Activated CD4-positive, alpha-beta T cell treated with anti-CD3 and anti-CD28 coated beads, Interleukin-10, Interleukin-2, amounts not matched to agents 100 ng/mL and 50 ng/mL, durations not matched to agents 16 hours and 8 hours (primary cell): ENCODE results near the gene JMJD1C.

Source experiments
- DNase-seq: peaks from one replicate; pipeline ENCODE4 v3.0.0-alpha.2; 2020

JMJD1C gene

GRCh38 chr10:63480237-63480636 is 14.5 kb upstream of the JMJD1C start:
- no peak for DNase-seq

GRCh38 chr10:63478564-63478963 is 12.8 kb upstream of the JMJD1C start:
- no peak for DNase-seq

GRCh38 chr10:63477927-63478326 is 12.2 kb upstream of the JMJD1C start:
- no peak for DNase-seq

GRCh38 chr10:63474488-63474887 is 8.7 kb upstream of the JMJD1C start:
- no peak for DNase-seq

DNA sequence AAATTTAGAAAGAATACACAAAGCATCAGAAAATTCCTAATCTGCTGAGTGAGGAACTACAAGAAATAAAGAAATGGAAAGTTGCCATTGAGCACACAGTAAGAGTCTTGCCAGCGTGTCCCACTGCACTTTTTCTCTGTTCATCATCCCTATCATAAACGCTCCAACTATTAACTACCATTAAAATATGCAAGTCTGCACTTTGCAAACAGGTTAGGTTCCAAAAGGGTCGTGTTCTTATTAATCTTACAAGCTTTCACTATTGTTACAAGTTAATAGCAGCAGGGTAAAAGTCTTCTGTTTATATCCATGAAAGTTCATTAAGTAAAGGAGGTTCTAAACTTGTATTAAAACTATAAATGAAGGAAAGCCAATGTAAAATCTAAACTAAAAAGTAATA is 5.2 kb upstream of the JMJD1C start:
- no peak for DNase-seq

DNA sequence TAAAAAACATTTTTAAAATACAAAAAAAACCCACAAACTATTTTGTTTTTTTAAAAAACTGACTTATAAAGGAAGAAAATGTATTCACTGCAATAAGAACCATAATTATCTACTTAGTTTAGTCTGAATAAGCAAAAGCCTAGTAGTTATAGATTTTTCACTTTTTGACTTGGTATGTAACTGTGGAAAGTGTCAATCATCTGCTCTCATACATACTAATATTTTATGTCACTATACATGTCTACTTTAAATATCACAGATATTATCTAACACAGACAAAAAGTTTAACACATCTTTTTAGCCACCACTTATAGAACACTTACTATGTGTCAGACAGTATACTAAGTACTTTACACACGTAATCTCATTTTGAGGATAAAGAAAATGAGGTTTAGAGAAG is 3.2 kb upstream of the JMJD1C start:
- DNase-seq: no peak

- DNase-seq: no peak
Observed at GRCh38 chr10:63467841-63468240, 2.1 kb upstream of the JMJD1C start.

DNA sequence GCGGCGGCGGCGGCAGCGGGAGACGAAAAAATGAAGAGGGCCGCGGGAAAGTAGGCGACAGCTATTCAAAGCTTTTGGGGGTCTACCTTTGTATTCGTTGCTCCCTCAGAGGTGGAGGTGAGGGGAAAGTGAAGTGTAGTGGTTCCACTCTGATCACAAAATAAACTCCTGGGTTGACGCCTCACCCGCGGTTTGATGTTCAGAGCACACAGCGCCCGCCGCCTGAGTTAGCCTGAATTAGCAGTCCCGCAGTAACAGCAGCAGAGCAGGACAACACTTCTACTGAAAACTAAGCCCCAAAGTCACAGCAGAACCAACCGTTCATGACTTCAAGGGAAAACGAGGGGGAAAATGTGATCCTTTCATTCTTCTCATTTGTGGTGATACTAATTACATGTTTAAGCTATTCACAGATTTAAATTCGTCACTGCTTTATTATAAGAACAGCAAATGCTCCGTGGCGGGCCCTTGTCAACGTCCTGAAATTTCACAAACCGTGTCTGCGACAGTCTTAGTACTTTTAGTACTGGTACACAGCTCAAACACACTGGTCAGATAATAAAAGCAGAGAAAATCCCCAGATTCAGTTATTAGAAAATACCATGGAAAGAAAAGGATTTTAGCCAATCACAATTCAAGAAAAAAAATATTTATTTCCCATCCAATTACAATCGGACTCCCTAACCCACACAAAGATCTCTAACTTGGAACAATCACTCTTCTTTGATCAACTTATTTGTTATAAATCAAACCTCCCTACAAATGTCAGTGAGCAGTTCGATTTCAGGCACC is 563 bp upstream of the JMJD1C start:
- DNase-seq: peak; percentile 23

- DNase-seq: no peak
Observed at GRCh38 chr10:63464402-63465292, 1.1 kb downstream of the JMJD1C start.

DNA sequence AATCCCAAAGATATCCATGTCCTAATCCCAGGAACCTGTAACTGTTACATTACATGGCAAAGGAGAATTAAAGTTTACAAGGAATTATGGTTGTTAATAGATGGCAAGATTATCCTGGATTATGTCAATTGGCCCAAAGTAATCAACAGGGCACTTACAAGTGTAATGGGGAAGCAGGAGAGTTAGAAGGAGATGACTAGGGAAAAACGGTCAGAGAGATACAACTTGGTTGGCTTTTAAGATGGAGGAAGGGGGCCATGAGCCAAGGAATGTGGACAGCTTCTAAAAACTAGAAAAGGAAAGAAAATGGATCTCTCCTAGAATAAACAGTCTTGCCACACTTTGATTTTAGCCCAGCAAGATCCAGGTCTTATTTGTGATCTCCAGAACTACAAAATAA is 3.3 kb downstream of the JMJD1C start:
- no peak for DNase-seq

GRCh38 chr10:63458177-63458576 is 7.6 kb downstream of the JMJD1C start:
- DNase-seq: no peak

DNA sequence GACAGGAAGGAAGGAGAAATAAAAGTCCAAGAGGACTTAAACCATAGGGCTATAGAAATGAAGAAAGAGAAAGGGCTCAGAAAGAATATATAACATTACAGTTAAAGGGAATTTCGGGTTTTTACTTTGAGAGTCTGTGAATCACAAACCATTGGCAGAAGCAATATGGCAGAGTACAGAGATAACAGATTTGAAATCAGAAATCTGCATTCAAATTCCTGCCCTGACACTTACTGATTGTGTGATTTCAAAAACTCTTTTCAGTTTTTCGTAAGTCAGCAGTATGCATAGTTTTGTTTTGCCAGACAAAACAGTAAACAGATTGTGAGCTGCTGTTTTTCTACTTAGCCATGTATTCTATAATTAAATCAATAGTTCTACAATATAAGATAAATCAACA is 8.2 kb downstream of the JMJD1C start:
- no peak for DNase-seq

DNA sequence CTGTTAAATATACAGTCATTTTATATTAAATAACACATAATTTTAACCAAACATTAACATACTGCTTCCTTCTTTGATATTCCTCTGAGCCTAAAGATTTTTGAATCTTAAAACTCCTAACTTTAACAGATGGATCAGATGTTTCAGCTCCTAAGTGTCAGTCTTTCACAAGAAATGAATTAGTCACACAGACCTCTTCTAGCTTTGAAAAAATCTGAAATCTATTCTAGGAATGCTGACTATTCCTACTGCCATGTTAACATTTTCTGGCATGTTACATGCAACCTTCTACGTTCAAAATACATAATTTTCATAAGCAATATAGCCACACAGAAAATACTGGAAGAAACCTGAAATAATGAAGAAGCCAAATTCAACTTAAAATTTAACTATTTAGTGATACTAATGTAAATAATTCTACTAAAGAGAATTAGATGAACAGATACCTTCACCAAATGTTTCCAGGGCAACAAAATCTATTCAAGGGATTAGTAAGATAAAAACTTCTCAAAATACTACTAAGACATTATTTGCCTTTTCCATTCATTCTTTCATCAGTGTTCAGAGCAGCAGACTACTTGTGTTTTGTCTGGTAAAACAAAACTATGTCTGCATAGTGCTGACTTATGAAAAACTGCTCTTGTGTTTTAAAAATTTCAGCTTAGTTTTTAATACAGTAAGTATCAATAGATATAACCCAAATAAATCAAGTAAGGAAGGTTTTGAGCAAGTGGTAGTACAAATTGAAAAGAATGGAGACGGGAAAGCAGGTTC is 9.2 kb downstream of the JMJD1C start:
- DNase-seq: no peak

GRCh38 chr10:63455507-63455906 is 10.3 kb downstream of the JMJD1C start:
- no peak for DNase-seq

GRCh38 chr10:63454631-63455030 is 11.1 kb downstream of the JMJD1C start:
- DNase-seq: no peak

DNA sequence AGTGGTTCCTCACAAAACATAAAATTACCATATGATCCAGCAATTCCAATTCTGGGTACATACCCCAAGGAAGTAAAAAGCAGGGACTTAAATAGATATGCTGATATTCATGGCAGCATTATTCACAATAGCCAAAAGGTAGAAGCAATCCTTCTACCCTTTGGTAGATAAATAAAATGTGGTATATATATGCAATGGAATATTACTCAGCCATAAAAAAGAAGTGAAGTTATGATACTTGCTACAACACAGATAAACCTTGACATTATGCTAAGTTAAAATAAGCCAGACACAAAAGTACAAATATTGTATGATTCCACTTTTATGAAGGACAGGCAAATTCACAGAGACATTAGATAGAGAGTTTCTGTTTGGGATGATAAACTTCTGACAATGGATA is 13.3 kb downstream of the JMJD1C start:
- no peak for DNase-seq

DNA sequence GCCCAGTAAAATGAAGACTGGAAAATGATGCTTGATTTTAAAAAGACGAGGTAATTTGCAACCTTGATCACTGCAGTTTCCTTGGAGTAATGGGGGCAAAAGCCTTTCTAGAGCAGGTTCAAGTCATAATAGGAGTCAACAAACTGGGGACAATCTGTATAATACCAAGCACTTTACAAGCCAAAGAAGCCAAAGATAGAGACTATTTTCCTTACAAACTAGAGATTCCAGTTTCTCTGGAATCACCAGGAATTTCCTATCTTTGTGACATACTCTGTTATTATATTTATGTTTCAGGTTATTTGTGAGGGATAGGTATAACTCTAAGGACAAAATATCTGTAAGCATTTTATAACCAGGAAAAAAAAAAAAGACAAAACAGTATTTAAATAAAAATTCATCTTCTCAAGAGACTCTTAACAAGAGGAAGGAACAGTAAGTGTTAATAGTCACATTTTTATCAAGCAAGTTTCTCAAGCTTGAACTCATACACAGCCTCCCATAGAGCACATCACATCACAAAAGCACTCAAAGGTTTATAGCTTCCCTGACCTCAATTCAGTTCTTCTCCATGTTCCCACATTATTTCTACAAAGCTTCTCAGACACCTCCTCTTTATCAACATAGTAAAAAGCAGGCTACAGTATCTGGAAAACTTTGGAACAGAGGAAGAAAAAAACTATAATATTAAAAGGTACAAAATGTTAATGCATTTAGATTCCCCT is 18.9 kb downstream of the JMJD1C start:
- DNase-seq: no peak

DNA sequence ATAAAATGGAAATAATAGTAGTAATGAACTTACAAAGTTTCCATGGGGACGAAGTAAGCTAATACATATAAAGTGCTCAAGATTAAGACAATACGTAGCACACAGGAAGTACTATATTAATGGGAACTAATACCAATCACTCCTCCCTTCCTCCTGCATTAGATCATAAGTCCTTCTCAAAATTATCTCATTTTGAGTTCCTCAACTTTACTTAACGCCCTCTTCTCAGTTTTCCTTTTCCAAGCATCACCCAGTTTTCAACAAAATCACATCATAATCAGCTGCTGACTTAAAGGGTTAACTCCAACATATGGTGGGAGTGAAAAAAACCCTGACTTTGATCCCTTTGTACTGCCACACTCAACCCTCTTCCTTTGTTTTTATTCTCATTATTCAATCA is 24.4 kb downstream of the JMJD1C start:
- DNase-seq: no peak

DNA sequence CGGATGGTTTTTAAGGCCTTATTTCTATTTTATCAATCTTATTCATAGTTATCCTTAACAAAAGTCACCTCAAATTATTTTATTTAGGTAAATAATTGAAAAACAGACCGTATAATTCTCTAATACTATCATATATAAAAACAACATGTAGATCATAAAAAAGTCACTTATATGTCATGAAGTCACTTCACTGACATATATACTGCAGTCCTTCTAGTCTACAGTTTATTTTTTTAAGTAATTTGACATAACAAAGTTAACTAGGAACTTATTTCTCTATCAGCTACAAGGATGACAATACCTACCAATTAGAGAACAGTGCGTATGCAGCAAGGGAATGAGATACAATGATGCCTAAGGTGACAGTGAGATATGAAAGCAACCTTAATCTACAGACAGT is 26.2 kb downstream of the JMJD1C start:
- DNase-seq: no peak

DNA sequence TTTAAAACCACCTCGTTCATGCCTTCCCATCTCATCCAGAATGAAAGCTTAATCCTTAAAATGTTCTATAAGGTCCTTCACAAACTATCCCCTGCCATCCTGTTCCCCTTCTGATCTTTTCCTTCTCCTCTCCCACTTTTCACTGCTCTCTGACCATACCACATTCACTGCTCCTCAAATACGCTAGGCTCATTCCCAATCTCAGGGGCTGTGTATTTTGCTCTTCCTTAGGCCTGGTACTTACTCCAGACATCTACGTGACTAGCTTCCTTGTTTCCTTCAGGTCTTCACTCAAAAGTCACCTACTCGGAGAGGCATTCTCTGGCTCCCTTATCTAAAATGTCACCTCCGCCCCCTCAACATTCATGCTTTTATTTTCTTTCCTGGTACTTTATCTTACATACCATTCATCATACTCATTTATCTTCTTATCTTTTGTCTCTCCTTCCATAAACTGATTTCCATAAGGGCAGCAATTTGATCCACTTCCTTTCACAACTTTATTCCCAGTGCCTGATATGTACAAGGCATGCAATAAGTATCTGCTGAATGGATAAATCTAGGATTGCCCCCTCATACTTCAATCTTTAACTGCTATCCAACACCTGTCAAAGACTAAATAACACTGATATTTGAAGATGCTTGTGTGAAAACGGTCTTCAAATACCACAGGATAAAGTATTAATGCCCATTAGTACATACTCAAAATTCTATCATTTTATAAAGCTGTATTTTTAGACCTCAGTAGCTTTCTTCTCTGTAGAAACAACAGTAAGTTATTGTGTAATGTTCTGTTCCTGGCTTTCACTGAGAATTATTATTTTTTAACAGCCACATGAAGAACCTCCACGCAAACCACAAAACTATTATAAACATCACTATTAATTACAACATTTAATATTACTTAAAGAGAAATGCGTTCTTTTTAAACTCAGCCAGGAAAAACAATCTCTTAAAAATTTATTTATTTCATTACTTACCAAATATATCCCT is 27.0 kb downstream of the JMJD1C start:
- DNase-seq: no peak
